HG02852 (cell line): Measurements from ENCODE around the gene SECISBP2.
"Not testable (repeated sequence)": the region's sequence is repeated elsewhere in the genome, so short reads cannot be mapped to it uniquely, and the experiment has no call there.

Experiments used
- ATAC-seq: cut with Tn5 transposase; IDR thresholded peaks from one replicate; pipeline ENCODE4 v1.9.1; 2021; ENCODE audit warnings: mild to moderate bottlenecking, moderate library complexity; ENCODE audit not compliant: unreplicated experiment

SECISBP2 gene

DNA sequence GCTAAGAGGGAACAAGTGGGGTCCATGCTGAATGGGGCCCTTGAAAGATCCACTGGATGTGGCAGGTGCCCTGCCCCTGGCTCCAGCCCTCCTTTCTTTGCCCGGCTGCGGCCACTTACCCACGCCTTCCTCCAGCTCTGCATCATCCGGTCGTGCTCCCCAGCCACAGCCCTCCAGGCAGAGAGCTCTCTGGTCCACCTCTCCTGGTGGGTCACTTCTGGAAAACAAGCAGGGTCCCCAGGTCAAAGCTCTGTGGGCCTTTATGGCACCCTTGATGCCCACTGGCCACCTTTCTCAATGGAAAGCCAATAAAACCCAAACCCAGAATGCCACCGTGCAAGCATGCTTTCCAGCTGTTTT, 45.0 kb downstream of the SECISBP2 start:
- no peak for ATAC-seq

DNA sequence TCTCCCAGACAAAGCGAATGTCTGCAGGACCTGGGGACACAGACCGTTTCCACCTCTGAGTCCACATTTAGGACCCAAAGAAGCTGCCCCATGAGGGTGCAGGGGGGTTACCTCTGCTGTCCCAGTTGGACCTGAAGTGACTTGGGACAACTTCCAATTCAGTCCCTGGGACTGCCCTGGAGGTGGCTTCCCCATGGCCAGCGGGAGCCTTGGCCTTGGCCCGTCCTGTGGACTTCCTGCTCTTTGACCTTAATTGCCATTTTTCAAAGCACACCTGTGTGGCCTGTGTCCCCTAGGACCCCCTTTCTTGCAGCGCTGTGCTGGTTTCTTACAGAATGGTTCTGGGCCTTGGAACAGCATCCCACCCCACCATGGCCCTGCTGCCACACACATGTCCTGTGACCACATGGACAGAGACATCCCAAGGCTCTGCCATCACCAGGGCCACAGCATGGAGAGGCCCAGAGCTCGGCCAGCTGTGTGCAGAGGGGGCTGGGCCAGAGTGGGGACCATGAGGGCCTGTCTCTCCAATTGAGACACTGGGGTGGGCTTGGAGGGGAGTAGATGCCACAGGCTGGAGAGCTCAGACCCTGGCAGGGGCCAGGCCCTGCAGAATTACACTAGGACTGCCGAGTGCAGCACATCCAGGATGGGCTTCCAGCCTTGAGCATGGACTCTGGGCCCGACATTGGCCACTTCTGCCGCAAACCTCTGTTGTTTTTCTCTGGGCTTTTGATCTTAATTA, 45.8 kb downstream of the SECISBP2 start:
- no peak for ATAC-seq

DNA sequence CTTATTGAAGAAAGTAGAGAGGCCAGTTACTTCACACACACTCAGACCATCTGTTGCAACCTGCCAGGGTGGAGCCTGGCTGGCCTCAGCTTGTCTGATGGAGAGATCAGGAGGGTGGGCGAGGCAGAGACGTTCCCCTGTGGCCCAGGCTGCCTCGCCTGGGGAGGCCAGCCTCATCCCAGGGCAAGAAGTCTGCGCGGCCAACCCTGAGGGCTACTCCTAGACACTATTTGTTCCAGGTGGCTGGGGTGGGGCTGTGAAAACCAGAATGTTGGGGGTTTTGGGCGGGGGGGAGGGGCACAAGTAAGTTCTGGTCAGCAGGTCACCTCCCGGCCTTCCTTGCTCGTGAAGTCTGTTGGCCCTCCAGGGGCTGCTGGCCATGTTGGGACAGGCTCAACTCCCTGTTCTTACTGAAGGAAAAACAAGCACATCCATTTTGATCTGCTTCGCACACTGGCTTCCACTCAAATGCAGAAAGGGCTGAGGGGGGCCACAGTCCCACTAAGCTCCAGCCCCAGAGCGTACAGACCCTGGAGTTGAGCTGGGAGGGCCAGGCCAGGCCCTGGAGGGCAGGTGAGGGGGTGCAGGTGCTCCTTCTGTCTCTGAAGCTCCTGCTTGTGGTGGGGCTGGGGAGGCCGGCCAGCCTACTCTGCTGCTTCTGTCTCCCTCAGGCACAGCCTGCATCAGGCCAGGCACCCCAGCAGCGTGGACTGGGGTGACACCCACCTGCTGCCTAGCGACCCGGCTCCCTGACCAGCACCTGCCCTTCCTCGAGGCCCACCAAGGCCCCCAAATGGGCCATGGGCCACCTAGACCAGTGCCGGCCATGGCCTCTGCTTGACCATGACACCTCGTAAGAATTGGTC, 46.6 kb downstream of the SECISBP2 start:
- ATAC-seq = no peak

DNA sequence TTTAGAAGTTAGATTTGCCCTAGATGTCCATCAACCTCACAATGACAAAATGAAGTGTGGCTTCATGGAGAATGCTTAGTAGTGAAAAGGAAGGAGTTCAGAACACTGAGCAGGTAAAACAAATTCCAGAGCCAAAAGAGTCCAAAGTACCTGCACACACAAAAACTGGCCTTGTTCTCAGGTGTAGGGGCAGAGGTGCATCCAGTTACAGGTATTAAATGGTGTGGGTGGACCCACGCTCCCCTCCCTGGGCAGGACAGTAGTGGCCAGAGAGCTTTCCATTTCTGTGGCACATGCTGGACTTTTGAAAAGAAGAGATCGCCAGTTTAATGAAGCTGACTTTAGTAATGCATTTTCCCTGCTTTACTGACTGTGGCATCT, 47.2 kb downstream of the SECISBP2 start:
- ATAC-seq = no peak

DNA sequence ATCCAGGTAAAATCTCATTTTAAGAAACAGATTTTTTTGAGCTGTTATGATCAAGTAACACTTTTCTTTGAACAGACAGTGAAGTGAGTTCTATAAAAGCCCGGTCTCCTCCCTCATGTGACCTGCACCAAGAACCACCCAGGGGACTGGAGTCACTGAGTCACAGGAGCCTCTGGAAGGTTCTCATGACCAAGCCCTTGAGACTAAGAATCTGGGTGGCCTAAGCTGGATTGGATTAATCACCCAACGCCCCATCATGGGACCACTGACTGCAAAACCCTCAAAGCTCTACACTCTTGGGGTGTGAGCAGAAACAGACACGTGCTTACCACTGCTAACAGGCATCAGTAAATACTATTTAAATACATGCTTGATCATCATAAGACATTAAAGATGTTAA, 48.4 kb downstream of the SECISBP2 start:
- no peak for ATAC-seq

DNA sequence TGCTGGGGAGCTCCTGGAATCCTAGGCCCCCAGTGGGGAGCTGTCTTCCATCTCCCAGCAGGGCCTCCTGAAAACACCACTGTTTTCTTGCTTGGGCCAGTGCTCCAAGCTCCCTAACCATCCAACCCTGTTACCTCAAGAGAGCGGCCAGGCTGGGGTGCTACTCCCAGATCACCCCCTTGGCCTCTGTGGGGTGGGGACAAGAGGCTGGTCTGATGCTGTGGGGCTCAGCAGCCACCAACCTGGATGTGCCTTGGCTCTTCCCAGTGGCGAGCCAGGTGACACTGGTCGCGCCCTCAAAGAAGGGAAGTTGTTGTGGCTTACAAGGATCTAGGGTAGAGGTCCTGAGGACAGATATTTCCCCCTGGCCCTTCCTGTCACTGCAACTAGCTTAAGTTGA, 49.0 kb downstream of the SECISBP2 start:
- ATAC-seq = no peak

DNA sequence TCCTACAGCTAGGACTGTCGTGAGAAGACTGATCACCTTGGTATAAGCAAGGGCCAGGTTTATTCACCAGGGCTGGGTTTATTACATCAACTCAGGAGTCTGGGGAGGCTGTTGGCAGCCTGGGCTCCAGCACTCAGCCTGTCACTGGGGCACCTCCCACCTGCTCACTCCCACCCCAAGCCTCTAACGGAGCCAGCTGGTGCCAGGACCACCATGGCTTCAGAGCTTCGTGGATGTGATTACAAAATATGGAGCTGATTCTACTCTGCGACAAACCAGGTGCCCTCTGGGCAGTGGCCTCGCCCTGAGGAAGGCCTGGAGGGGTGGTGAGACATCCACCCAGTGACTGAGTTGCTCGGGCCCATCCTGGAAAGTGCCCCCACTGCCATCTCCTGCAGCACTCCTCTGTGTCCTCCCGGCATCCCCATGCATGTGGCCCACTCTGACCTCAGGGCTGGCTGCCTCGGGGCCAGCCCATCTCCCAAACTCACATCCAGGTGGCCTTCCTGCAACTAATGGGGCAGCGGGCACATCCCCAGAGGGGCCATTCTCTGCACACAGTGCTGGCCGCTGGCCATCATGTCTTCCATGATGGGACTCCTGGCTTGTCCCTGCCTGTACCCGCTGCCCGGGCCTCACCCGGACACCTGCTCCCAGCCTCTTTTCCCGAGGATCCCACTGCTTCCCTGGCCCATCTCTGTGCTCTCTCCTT, 49.6 kb downstream of the SECISBP2 start:
- no peak for ATAC-seq

DNA sequence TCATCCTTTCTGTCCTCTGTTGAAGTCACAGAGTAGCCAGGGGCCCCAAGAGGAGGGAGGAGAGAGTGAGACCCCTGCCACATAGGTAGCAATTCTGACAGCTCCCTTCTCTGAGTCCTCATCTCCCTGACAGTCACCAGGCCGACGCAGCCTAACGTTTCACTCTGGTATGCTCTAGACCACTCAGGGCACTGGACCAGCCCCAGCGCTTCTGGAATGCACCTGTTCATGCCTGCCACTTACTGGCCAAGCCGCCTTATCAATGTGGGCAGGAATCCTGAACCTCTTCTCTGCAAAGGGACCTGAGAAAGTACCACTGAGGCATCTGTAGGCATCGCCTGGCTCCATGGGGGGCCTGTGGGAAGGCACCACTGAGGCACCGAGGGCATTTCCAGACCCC, 50.2 kb downstream of the SECISBP2 start:
- no peak for ATAC-seq

DNA sequence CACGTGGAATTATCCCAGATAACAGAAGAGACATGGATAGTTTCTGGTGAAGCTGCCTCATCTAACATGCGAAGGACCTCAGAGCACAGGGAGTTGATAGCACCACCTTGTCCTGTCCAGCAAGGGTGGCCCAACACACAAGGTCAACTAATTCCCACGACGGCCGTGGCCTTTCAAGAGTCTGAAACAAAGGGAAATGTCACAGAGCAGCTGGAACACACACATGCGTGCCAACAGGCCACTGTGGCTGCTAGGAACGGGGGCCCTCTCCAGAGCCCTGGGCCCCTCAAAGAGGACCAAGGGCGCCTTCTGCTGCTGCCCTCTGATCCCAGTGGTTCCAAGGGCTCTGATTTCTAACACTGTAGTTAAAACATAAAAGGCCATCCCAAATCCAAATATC, 50.7 kb downstream of the SECISBP2 start:
- ATAC-seq = no peak

DNA sequence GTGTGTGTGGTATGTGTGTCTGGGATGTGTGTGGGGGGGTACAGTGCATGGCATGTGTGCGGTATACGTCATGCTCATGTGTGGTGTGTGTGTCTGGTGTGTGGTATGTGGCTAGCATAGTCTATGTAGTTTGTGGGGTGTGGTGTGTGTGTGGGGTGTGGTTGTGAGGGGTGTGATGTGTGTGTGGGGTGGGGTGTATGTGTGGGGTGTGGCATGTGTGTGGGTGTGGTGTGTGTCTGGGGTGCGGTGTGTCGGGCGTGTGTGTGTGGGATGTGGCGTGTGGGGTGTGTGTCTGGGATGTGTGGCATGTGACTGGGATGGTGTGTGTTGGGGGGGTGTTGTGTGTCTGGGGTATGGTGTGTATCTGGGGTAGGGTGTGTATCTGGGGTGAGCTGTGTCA, 52.3 kb downstream of the SECISBP2 start:
- no peak for ATAC-seq

DNA sequence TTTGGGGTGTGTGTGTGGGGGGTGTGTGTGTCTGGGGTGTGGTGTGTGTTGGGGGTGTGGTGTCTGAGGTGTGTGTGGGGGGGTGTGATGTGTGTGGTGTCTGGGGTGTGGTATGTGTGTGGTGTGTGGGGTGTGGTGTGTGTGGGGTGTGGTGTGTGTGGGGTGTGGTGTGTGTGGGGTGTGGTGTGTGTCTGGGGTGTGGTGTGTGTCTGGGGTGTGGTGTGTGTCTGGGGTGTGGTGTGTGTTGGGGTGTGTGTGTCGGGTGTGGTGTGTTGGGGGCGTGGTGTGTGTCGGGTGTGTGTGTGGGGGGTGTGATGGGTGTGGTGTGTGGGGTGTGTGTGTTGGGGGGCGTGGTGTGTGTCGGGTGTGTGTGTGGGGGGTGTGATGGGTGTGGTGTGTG, 53.5 kb downstream of the SECISBP2 start:
- not testable (repeated sequence) for ATAC-seq

DNA sequence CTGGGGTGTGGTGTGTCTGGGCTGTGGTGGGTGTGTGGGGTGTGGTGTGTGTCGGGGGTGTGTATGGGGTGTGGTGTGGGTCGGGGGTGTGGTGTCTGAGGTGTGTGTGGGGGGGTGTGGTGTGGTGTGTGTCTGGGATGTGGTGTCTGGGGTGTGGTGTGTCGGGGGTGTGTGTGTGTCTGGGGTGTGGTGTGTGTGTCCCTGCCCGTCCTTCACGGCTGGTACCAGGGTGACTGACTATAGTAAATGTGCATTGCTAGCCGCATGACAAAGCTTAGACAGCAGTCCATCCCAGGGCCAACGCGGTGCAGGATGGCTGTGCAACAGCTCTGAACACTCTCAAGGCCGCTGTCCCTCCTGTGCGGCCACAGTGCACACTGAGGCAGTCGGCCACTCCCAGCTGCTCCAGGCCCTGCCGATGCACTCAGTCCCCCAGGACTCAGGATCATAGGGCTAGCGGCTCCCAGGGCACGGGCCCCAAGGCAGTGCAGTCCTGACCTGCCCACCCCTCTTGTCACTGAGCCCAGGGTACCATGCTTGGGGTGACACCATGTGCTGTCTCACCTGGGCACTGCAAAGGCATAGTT, 54.0 kb downstream of the SECISBP2 start:
- ATAC-seq = no peak

DNA sequence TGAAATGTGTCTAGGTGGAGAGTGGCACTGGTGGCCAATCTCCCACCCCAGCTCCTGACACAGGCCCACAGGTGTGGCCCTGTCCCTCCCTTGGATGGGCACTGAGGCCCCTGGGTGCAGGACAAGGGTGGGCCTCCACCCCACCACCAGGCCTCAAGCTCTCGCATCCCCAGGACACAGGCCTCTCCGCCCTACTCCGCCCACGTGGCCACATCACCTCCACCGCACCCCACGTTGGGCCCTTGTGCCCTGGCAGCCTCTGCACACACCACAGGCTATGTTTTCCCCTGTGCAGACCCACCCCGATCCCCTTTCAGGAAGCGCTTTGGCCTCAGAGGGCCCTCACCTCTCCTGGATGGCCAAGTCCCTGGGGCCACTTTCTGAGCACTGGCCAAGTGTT, 54.7 kb downstream of the SECISBP2 start:
- no peak for ATAC-seq

DNA sequence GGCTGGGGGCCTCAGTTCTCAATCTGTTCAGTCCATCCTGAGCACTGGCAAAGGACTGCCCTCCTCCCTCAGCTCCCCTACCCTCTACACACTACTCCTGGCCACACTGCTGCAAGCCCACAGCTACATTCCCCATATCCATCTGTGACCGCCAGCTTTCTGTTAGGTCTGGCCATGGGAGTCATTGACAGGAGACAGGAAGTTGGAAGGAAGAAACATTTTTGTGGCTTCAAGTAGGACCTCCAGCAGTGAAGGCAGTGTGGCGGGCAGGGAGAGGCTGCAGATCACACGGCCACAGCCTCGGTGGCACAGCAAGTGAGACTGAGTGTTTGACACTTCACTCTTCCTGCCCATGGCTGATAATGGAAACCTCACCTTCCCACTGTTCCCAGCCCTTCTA, 55.9 kb downstream of the SECISBP2 start:
- no peak for ATAC-seq

DNA sequence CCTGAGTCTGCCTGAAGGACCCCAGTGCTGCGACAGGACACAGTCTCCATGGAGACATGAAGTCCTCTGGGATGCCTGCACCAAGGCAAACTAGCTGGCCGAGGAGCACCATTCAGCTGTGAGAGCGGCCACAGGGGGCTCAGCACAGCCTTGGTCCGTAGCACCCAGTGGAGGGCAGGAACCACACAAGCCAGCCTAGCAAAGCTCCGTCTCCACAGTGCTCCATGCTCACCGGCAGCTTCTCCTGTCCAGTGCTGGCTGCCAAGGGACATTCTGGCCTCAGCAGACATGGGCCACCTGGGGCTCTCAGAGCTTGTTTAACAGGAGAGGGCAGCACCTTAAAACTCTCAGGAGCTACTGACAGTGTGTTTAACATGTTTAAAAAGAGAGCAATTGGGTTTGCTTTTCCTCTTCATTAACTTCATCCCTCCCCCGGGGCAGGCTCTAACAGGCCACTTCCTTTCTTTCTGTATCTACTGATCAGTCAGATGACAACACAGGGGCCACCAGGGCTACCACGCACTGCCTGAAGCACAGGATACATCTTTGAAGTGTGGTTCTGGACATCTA, 57.0 kb downstream of the SECISBP2 start:
- peak; percentile 55 for ATAC-seq

DNA sequence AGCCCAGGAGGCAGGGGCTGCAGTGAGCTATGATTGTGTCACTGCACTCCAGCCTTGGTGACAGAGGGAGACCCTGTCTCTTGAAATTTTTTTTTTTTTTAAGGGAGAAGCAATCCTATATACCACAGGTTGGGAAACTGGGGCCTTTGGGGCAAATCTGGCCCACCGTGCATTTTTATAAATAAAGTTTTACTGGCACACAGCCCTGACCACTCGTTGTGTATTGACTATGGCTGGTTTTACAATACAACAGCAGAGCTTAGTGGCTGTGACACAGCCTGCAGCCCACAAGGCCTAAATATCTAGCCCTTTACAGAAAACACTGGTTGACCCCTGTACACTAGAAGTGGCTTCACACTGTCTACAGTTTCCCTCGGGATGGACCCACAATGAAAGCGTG, 58.0 kb downstream of the SECISBP2 start:
- ATAC-seq = no peak

DNA sequence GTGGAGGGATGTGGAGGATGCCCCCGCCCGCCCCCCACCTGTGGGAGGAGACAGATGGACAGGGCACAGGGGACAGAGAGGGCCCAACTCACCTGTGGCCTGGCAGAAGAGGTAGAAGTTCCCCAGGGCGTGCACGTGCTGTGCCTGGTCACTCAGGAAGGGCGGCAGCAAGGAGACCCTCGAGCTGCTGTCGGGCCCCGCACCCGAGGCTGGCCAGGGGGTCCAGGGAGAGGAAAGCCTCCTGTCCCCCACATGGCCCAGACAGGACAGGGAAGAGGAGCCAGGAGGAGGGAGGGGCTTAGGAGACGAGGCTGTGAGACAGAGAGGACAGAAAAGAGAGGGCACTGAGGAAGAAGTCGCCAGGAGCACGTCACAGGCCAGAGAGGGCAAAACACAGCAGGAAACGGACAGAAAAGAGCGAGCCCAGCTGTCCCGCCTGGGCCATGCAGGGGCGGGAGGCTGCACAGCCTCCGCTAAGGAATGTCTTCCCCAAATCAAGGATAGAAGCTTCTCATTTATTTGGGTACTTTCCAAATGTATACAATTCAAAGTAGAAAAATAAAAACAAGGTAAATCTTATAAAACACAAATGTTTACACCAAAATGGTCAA, 58.5 kb downstream of the SECISBP2 start:
- ATAC-seq = no peak

DNA sequence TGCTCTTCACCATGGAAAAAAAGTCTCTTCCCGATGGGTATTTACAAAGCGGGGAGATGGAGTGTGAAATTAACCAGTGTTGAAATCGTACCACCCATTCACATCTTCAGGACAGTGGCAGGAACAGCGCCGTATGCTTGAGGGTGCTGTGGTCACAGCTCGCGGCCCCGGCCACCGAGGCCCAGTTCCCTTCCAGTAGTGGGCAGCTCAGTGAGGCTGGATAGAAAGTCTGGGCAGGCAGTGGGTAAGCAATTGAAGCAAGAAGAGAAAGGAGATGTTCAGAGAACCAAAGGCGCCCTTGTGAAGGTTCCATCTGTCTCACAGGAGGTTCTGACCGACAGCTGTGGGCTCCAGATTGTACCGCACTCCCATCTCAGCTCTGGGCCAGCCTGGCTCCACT, 59.1 kb downstream of the SECISBP2 start:
- no peak for ATAC-seq

DNA sequence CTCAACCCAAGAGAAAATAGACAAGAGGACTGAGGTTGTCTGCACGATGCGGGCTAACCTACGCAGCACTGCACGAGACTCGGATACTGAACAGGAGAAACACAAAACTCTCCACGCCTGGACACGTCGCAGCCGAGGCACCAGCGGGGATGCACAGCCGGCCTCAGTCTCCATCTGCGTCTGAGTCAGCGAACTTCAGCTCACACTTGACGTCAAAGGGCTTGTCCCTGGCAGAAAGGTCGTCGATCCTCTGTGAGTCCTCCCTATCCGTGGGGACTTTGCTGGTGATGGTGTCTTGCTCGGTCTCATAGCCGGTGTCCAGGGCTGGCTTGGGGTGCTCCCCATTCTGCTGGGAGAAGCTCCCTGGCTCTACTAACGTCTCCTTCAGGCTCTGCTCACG, 60.2 kb downstream of the SECISBP2 start:
- ATAC-seq = no peak

DNA sequence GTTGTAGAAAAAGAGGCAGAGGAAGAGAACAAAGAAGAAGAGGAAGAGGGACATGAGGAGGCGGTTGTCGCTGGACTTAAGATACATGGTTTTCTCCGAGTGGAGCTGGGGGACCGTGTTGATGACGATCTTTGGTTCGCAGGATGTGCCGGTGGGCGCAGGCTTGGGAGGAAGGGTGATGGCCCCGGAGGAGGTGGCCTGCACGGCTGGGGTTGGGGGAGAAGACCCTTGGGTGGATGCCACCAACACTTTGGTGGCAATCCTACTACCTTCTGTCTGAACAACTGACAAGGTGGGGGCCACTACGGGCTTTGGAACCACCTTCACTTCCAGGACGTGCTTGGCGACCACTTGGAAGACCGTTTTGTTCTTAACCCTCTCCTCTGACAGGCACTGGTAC, 60.7 kb downstream of the SECISBP2 start:
- ATAC-seq = no peak
